ENCODE results near the gene FXYD7. TPM values are rescaled to one million over a fixed set of nuclear protein-coding genes. Genes with fewer than 3 reads are reported as not detected.
"Not testable (repeated sequence)": the region's sequence is repeated elsewhere in the genome, so short reads cannot be mapped to it uniquely, and the experiment has no call there.

Gene FXYD7
- total RNA-seq, 4 donors from 2014 or later = 1.3 TPM; not detected in 3

DNA sequence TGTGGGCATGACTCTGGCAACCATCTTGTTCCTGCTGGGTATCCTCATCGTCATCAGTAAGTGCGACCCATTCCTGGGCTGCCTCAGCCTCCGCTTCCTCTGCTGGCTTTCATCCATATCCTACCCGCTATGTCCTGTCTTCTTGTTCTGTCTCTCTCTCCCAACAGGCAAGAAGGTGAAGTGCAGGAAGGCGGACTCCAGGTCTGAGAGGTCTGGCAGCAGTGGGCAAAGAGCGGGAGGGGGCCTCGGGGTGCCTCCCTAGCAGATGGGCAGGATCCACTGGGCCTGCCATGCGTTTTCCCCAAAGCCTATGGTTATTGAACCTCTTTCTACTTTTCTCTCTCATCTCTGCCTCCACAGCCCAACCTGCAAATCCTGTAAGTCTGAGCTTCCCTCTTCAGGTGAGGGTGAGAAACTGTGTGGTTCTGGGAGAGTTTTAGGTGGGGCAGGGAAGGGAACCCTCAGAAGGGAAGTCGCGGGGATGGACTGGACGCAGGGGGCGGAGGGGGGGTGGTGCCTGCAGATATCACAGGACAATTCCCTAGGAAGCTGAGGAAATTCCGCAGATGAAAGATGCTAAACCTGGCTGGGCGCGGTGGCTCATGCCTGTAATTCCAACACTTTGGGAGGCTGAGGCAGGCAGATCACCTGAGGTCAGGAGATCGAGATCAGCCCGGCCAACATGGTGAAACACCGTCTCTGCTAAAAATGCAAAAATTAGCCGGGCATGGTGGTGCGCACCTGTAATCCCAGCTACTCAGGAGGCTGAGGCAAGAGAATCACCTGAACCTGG lies 8.4 kb downstream of the FXYD7 start:
- no peak for TF ChIP-seq POLR2A (IDR thresholded peaks at IDR 0.05)
- TF ChIP-seq, protein P1, sequence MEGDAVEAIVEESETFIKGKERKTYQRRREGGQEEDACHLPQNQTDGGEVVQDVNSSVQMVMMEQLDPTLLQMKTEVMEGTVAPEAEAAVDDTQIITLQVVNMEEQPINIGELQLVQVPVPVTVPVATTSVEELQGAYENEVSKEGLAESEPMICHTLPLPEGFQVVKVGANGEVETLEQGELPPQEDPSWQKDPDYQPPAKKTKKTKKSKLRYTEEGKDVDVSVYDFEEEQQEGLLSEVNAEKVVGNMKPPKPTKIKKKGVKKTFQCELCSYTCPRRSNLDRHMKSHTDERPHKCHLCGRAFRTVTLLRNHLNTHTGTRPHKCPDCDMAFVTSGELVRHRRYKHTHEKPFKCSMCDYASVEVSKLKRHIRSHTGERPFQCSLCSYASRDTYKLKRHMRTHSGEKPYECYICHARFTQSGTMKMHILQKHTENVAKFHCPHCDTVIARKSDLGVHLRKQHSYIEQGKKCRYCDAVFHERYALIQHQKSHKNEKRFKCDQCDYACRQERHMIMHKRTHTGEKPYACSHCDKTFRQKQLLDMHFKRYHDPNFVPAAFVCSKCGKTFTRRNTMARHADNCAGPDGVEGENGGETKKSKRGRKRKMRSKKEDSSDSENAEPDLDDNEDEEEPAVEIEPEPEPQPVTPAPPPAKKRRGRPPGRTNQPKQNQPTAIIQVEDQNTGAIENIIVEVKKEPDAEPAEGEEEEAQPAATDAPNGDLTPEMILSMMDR (IDR thresholded peaks at IDR 0.05) = no peak
- WGBS, 2 donors = 94% methylated on average over 20 of the region's 20 CpGs
- H3K4me3 ChIP-seq (ENCODE audit: low read depth, poor library complexity, severe bottlenecking) = no peak overlapping the region
- intact Hi-C loops (cut with DNase I; ENCODE audit: low total_unique reads) = no loop called here
- DNase-seq (ENCODE audit: low spot score in 2 of 2) = no peak

DNA sequence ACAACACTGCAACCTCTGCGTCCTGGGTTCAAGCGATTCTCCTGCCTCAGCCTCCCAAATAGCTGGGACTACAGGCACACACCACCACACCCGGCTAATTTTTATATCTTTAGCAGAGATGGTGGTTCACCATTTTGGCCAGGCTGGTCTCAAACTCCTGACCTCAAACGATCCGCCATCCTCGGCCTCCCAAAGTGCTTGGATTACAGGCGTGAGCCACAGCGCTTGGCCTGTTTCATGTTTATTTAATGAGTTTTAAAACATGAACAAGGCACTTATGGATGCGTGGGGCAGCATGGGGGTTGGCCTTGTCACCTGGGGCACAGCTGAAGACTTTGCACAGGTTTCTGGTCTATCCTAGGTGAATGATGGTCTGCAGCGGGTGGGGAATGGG lies 10.1 kb downstream of the FXYD7 start:
- H3K4me3 ChIP-seq (ENCODE audit: low read depth, poor library complexity, severe bottlenecking); DNase-seq (ENCODE audit: low spot score in 2 of 2); intact Hi-C loops (cut with DNase I; ENCODE audit: low total_unique reads): not testable (repeated sequence)
- whole genome bisulfite sequencing, 2 donors = 62 to 77% methylated on average over 10 of the region's 10 CpGs

- WGBS, 2 donors = 1 to 3% methylated on average over 29 to 36 of the region's 36 CpGs
- TF ChIP-seq POLR2A (IDR thresholded peaks at IDR 0.05) = no peak
- TF ChIP-seq, protein P1 (IDR thresholded peaks at IDR 0.05) = no peak
- peak overlapping the region; percentile 49 for H3K4me3 ChIP-seq (ENCODE audit: low read depth, poor library complexity, severe bottlenecking)
- no peak for DNase-seq (ENCODE audit: low spot score in 2 of 2)
- intact Hi-C loops (cut with DNase I; ENCODE audit: low total_unique reads) = no loop called here
These were observed 10.9 kb downstream of the FXYD7 start for GRCh38 chr19:35153701-35154524.

GRCh38 chr19:35154525-35155406 lies 11.7 kb downstream of the FXYD7 start, which contains the start of gene FXYD5:
Gene FXYD5, plus strand, starts transcription at chr19:35154735. Its CDS starts 816 bp downstream, at chr19:35155551.
- WGBS, 2 donors = 0% methylated on average over 47 to 49 of the region's 49 CpGs
- TF ChIP-seq, protein P1 (IDR thresholded peaks at IDR 0.05) = no peak
- no peak for TF ChIP-seq POLR2A (IDR thresholded peaks at IDR 0.05)
- intact Hi-C loops (cut with DNase I; ENCODE audit: low total_unique reads) = no loop called here
- H3K4me3 ChIP-seq (ENCODE audit: low read depth, poor library complexity, severe bottlenecking) = peak within 1 kb of the TSS; percentile 49
- DNase-seq (ENCODE audit: low spot score in 2 of 2) = peak; percentile 63 to 95

DNA sequence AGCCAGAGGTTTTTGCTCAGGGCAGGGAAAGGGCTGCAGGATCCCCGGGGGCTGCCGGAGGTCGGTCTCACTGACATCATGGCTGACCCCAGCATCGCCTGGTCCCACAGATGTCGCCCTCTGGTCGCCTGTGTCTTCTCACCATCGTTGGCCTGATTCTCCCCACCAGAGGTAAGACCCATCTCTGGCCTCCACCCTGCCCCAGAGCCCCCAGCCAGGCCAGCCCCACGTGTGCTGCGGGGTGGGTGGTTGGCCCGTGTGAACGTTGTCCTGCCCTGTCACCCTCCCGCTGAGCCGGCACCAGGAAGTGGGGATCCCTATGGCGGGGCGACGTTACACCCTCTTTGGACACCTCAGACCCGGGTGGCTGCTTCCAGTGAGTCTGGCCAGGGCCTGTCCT lies 12.4 kb downstream of the FXYD7 start:
- TF ChIP-seq, protein P1 (IDR thresholded peaks at IDR 0.05) = no peak
- no peak for TF ChIP-seq POLR2A (IDR thresholded peaks at IDR 0.05)
- 10 to 11% methylated on average over 15 to 17 of the region's 17 CpGs for WGBS, 2 donors
- peak overlapping the region; percentile 49 for H3K4me3 ChIP-seq (ENCODE audit: low read depth, poor library complexity, severe bottlenecking)
- DNase-seq (ENCODE audit: low spot score in 2 of 2) = no peak
- intact Hi-C loops (cut with DNase I; ENCODE audit: low total_unique reads) = no loop called here

Measured in lower leg skin (tissue), 4 donors.